ENCODE measurements around the gene SMG7. TPM values are rescaled to one million over a fixed set of nuclear protein-coding genes. Genes with fewer than 3 reads are reported as not detected.
A peak's percentile ranks its signal among the peaks of the same experiment; 100 is the strongest.

Gene SMG7
- total RNA-seq, 1 donor from 2014 or later = 25.3 TPM

DNA sequence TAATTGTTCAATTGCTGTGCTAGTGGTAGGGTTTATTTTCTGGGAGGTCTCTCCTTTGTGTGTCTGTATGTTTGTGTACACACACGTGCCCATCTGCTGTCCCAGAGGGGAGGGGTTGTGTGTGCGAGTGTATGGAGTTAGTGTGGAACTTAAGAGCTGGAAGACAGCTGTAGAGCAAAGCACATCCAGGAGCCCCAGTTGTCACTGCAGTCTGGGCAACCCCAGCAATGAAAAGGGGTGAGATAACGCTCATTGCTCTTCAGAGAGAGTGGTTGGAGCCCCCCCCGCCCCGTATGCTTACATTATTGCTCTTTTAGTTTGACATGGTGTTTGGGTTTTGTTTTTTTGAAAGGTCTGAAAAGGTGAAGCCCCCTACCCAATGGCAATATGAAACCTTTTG is 81.0 kb downstream of the SMG7 start:
- DNase-seq (ENCODE audit: low spot score) (no peak), ATAC-seq (no peak)

DNA sequence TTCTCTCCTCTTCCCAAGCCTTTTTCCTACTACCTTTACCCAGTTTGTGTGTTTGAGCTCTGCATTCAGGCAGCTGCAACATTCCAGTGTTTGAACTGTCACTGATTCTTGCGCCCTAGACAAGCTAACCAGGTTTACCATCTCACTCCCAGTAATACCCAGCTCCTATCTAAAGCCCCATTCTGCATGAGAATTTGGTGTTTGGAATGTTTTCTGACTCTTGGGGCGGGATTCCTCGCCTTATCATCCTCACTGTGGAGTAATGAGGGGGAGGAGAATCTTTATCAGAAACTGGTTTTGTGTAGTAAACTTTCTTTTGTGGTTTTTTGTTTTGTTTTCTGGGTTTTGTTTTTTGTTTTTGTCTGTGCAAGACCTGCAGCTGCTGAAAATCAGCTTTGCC is 81.5 kb downstream of the SMG7 start:
- DNase-seq (ENCODE audit: low spot score) (no peak), ATAC-seq (no peak)

- ATAC-seq (no peak), DNase-seq (ENCODE audit: low spot score) (no peak)
Observed at GRCh38 chr1:183554577-183554976, 82.3 kb downstream of the SMG7 start.

DNA sequence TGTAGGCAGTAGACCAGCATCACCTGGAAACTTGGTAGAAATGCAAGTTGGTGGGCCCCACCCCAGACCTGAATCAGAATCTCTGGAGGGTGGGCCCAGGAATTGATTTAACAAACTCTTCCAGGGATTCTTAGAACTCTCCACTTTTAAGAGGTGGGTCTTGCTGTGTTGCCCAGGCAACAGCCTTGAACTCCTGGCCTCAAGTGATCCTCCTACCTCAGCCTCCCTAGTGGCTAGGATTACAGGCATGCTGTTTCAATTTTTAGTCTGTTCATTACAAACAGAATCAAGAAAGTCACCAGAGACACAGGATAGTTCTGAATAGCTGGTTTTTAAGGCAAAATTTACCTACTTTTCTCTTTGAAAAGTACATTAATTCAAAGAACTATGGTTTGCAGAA is 86.8 kb downstream of the SMG7 start:
- DNase-seq (ENCODE audit: low spot score) (no peak), ATAC-seq (no peak)

DNA sequence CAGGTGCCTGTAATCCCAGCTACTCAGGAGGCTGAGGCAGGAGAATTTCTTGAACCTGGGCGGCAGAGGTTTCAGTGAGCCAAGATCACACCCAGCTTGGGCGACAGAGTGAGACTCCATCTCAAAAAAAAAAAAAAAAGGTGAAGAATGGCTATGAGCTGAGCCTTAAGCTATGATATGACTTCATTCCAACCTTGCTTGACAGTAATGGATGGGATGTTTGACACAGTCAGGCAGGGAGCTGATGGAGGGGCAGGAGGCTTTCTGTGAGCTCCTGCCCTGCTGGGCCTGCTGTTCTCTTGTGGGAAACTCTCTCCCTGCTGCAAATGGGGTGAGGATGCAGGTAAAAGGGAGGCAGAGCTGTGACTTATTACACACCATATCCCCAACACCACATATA is 90.4 kb downstream of the SMG7 start:
- ATAC-seq = no peak
- no peak for DNase-seq (ENCODE audit: low spot score)

- no peak for ATAC-seq
- DNase-seq (ENCODE audit: low spot score) = no peak
Observed at GRCh38 chr1:183565261-183565660, 93.0 kb downstream of the SMG7 start.

- DNase-seq (ENCODE audit: low spot score) (no peak), ATAC-seq (no peak)
Observed at GRCh38 chr1:183566026-183566425, 93.7 kb downstream of the SMG7 start.

- ATAC-seq = peak; percentile 44
- no peak for DNase-seq (ENCODE audit: low spot score)
Observed at GRCh38 chr1:183567584-183567983, 95.3 kb downstream of the SMG7 start.

DNA sequence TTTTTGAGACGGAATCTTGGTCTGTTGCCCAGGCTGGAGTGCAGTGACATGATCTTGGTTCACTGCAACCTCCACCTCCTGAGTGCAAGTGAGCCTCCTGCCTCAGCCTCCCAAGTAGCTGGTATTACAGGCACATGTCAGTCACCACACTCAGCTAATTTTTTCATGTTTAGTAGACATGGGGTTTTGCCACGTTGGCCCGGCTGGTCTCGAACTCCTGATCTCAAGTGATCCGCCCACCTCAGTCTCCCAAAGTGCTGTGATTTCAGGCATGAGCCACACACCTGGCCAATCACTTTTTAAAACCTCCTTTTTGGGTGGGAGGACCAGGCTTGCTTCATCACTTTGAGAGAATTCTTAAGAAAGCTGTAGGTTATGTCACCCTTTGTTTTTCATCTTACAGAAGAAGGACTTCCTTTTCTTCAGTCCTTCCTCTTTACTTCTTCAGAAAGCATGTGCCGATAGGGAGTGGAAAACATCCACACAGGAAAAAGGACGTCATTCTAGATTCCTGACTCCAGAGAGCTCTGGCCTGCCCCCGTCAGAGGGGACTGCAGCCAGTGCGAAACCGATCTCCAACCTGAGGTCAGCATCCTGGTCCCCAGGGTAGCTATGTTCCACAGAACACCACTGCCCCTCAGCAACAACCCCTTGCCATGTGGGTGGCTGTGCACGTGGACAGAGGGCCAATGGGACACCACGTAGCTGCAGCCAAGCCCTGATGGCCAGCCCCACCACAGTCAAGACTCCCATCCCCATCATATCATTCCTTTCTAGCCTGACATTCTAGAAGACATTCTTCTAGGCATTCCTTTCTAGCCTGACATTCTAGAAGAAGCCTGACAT is 96.1 kb downstream of the SMG7 start:
- ATAC-seq (peak; percentile 23), DNase-seq (ENCODE audit: low spot score) (no peak)

DNA sequence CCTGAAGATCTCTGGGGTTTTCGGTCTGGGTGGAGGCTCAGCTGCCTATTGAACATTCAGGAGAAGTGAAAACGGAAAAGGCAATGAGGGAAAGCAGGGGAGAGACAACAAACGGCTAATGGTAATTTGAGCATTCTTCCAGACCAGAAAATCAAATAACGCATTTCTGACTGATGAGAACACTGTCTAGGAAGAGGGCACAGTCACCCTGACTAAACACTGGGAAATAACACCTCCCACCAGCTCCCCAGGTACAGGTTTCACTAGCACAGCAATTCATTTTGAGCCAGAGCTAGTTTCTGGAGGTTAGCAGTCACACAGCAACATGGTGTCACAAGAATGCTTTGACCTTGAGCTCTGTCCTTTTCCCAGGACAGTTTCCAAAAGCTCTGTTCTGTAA is 96.8 kb downstream of the SMG7 start:
- ATAC-seq (no peak), DNase-seq (ENCODE audit: low spot score) (no peak)

DNA sequence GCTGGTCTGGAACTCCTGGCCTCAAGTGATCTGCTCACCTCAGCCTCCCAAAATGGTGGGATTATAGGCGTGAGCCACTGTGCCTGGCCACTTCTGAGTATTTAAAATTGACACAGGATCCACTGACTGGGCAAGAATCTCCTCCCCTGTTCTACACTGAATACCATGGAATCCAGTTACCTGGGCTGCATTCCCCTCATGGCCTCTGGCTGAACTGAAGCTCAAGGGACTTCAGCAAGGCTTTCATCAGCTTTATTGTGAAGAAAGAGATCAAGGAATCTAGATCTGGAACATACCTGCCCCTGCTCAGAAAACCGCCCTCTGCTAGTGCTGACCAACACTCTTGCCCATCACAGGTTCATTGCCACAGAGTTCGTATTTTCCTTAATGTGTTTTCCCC is 97.5 kb downstream of the SMG7 start:
- ATAC-seq (no peak), DNase-seq (ENCODE audit: low spot score) (no peak)

GRCh38 chr1:183570451-183570850 is 98.2 kb downstream of the SMG7 start:
- DNase-seq (ENCODE audit: low spot score) (no peak), ATAC-seq (no peak)

- no peak for ATAC-seq
- no peak for DNase-seq (ENCODE audit: low spot score)
Observed at GRCh38 chr1:183571678-183572268, 99.5 kb downstream of the SMG7 start.

DNA sequence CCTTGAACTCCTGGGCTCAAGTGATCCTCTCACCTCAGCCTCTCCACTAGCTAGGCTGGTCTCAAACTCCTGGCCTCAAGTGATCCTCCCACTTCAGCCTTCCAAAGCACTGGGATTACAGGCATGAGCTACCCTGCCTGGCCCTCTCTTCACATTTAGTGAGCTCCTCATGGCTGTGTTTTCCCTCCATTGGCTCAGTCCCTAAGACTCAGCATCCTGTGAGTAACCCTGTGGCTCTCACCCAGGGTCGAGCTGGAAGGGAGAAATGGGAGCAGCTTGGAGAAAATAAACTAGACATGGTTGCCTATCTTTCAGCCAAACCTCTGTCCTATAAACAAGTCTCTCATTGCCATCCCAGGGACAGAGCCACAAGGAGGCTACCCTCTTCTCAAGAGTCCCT is 100.4 kb downstream of the SMG7 start:
- ATAC-seq (no peak), DNase-seq (ENCODE audit: low spot score) (no peak)

DNA sequence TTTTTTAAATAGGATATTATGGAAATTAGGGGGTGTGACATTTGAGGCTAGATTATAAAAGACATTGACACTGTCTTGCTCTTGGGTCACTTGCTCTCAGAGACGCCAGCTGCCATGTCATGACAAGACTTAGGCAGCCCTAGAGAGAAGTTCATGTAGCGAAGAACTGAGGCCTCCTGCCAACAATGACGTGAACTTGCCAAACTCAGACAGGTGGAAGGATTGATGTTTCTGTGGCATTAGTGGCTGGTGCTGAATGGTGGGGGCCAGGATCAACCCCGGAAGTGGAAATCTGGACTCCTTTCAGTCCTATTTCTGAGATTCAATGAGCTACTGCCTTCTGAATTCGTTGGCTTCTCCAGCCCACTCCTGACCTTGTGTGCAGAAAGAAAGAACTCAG is 103.3 kb downstream of the SMG7 start:
- DNase-seq (ENCODE audit: low spot score) (no peak), ATAC-seq (no peak)

- ATAC-seq = no peak
- DNase-seq (ENCODE audit: low spot score) = no peak
Observed at GRCh38 chr1:183576537-183576936, 104.2 kb downstream of the SMG7 start.

GRCh38 chr1:183577897-183578465 is 105.7 kb downstream of the SMG7 start:
- no peak for DNase-seq (ENCODE audit: low spot score)
- no peak for ATAC-seq

DNA sequence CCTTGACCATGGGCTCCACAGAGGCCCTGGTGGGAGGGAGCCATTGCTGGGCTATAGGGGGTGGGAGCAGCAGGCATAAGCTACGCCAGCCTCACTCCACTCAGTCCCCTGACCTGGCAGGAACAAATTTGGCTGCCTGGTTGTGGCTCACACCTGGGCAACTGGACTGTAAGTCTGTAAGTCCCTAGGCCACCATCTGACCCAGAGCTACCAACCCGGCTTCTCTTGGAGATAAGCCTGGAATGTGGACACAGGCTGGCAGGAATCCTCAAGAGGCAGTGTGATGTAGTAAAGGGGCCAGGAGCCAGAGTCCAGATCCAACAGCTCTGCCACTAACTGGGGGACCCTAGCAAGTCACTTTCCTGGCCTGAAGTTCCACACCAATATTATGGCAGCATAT is 106.6 kb downstream of the SMG7 start:
- DNase-seq (ENCODE audit: low spot score) (no peak), ATAC-seq (no peak)

DNA sequence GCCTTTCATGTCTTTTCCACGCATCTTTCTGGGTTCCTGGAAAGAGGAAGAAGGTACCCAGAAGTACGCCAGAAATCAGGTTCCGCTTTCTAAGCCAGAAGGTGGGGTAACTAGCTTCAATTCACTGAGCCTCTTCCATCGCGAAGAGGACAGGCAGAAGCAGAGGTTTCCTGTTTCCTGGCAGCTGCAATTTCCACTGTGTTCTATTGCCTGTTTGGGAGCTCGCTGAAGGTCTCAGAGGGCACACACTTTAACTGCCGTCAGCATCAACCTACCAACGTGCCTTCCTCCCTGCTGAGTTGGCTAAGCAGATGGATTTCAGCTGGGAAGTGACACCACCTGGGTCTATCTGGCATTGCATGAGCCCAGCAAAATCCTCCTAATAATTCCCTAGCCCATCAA is 108.0 kb downstream of the SMG7 start:
- peak; percentile 67 for ATAC-seq
- DNase-seq (ENCODE audit: low spot score) = no peak

GRCh38 chr1:183582021-183582713 is 109.9 kb downstream of the SMG7 start:
- no peak for ATAC-seq
- no peak for DNase-seq (ENCODE audit: low spot score)

- ATAC-seq = peak; percentile 19
- DNase-seq (ENCODE audit: low spot score) = no peak
Observed at GRCh38 chr1:183583466-183583865, 111.2 kb downstream of the SMG7 start.

DNA sequence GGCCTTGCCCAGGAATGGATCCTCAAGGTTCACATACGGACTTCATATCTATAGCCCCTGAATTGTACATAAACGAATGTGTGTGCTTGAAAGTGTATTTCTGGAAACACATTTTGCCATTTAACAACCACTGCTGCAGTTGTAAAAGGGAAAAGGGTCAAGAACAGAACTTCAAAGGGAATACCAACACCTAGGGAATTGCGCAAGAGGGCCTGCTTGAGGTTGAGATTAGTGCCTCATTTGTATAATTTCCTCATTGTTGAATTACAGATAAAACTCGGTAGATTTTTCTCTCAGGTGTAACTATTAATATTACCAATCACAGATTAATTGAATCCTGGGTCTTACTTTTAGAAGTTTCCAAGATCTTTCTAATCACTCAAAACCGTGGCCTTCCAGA is 111.8 kb downstream of the SMG7 start:
- DNase-seq (ENCODE audit: low spot score) (no peak), ATAC-seq (no peak)
